SK-N-SH (cell line): ENCODE measurements around the gene NKD1. TPM values are rescaled to one million over a fixed set of nuclear protein-coding genes. Genes with fewer than 3 reads are reported as not detected.
A peak's percentile ranks its signal among the peaks of the same experiment; 100 is the strongest.

Experiments used
- CTCF ChIA-PET: fragments of 300-600, 350-600 bp; formaldehyde crosslinking; extraction: SDS; loops from one replicate; lab custom pipeline; 2021; lab: Yijun Ruan, JAX
- POLR2A ChIA-PET: fragments of 350-600 bp; sonication (Branson Sonifier 250); formaldehyde crosslinking; extraction: SDS; loops from one replicate; lab custom pipeline; 2020; ENCODE audit warnings: antibody characterized with exemption, inconsistent platforms; lab: Yijun Ruan, JAX
- DNase-seq: peaks from one replicate; pipeline ENCODE4 v3.0.0; 2012
- H2AFZ ChIP-seq: fragments of 200-600 bp; sonication (generic); 2 replicates; pipeline ENCODE4 v1.8.1; 2016; ENCODE audit warnings: antibody characterized with exemption, mild to moderate bottlenecking, low read depth
- H3F3A ChIP-seq: fragments of 200-600 bp; sonication (generic); replicated peaks from 2 replicates; pipeline ENCODE3; 2016; ENCODE audit warnings: antibody characterized with exemption, mild to moderate bottlenecking; ENCODE audit not compliant: insufficient read depth
- H3K27ac ChIP-seq, 2 experiments: fragments of 200-500 bp in 1 of 2; fragments of 200-600 bp in 1 of 2; sonication (Bioruptor generic) in 1 of 2; sonication (generic), shearing (Covaris generic) in 1 of 2; 2 replicates each; pipeline versions ENCODE4 v1.5.1 to v1.6.1; 2014 to 2016; ENCODE audit warnings: low read depth in 2 of 2, inconsistent platforms in 1 of 2, low read length in 1 of 2, mild to moderate bottlenecking in 1 of 2, mixed read lengths in 1 of 2
- H3K27me3 ChIP-seq: fragments of 200-600 bp; sonication (generic), shearing (Covaris generic); 2 replicates; pipeline ENCODE4 v1.6.1; 2016; ENCODE audit warnings: mixed run types; ENCODE audit not compliant: insufficient read depth
- H3K36me3 ChIP-seq, 2 experiments: fragments of 200-500 bp in 1 of 2; fragments of 200-600 bp in 1 of 2; sonication (Bioruptor generic) in 1 of 2; sonication (generic) in 1 of 2; replicated peaks in 1 of 2; 2 replicates each; pipeline versions ENCODE3 to v1.5.1; 2014 to 2016; ENCODE audit warnings: low read length in 1 of 2, mild to moderate bottlenecking in 1 of 2; ENCODE audit not compliant: insufficient read depth in 2 of 2, control insufficient read depth in 1 of 2
- H3K4me1 ChIP-seq, 2 experiments: fragments of 200-500 bp in 1 of 2; fragments of 200-600 bp in 1 of 2; sonication (Bioruptor generic) in 1 of 2; sonication (generic), shearing (Covaris generic) in 1 of 2; 2 replicates each; pipeline versions ENCODE4 v1.5.1 to v1.6.1; 2014 to 2016; ENCODE audit warnings: low read depth in 1 of 2, low read length in 1 of 2, mixed run types in 1 of 2; ENCODE audit not compliant: insufficient read depth in 2 of 2, control insufficient read depth in 1 of 2
- H3K4me2 ChIP-seq: fragments of 200-600 bp; sonication (generic), shearing (Covaris generic); 2 replicates; pipeline ENCODE4 v1.6.1; 2017; ENCODE audit warnings: mixed run types
- H3K4me3 ChIP-seq, 2 experiments: fragments of 200-500 bp in 1 of 2; fragments of 200-600 bp in 1 of 2; sonication (Bioruptor generic) in 1 of 2; sonication (generic), shearing (Covaris generic) in 1 of 2; 2 replicates each; pipeline versions ENCODE4 v1.5.1 to v1.8.1; 2014 to 2016; ENCODE audit warnings: low read depth in 2 of 2, inconsistent platforms in 1 of 2, low read length in 1 of 2, mild to moderate bottlenecking in 1 of 2, mixed read lengths in 1 of 2, moderate library complexity in 1 of 2
- H3K79me2 ChIP-seq: fragments of 200-600 bp; sonication (generic); 2 replicates; pipeline ENCODE4 v1.8.1; 2017; ENCODE audit warnings: mild to moderate bottlenecking; ENCODE audit not compliant: insufficient read depth
- H3K9ac ChIP-seq: fragments of 200-600 bp; sonication (generic); 2 replicates; pipeline ENCODE4 v1.6.1; 2017; ENCODE audit warnings: mixed run types
- H3K9me2 ChIP-seq: fragments of 200-600 bp; sonication (generic); 2 replicates; pipeline ENCODE4 v1.6.1; 2017; ENCODE audit warnings: mixed run types
- H3K9me3 ChIP-seq: fragments of 200-600 bp; sonication (generic); 2 replicates; pipeline ENCODE4 v1.6.1; 2017; ENCODE audit warnings: mixed run types, mild to moderate bottlenecking, moderate library complexity
- H4K20me1 ChIP-seq: fragments of 200-600 bp; sonication (generic); 2 replicates; pipeline ENCODE4 v1.6.1; 2017; ENCODE audit warnings: mild to moderate bottlenecking, mixed run types; ENCODE audit not compliant: insufficient read depth
- CTCF ChIP-seq: fragments of 200-600 bp; sonication (generic); IDR thresholded peaks from 2 replicates; pipeline ENCODE4 v1.6.1; 2017; ENCODE audit warnings: antibody characterized with exemption, mild to moderate bottlenecking, moderate library complexity
- EP300 ChIP-seq, 2 experiments: IDR thresholded peaks; 2 replicates each; pipeline versions ENCODE4 v1.4.0 to v1.6.1; 2012; ENCODE audit warnings: borderline replicate concordance in 1 of 2, low read depth in 1 of 2, low read length in 1 of 2
- FOSL2 ChIP-seq: IDR thresholded peaks from 2 replicates; pipeline ENCODE4 v1.4.0; 2012; ENCODE audit warnings: low read depth, mild to moderate bottlenecking, moderate library complexity, borderline replicate concordance
- FOXJ3 ChIP-seq: sonication (generic); formaldehyde crosslinking; IDR thresholded peaks from 2 replicates; pipeline ENCODE4 v1.5.1; 2020; ENCODE audit warnings: mild to moderate bottlenecking, missing genetic modification reagents
- GATA2 ChIP-seq: sonication (generic); formaldehyde crosslinking; IDR thresholded peaks from 2 replicates; pipeline ENCODE4 v1.5.0; 2020; ENCODE audit warnings: mild to moderate bottlenecking, missing genetic modification reagents
- JUND ChIP-seq: IDR thresholded peaks from 2 replicates; pipeline ENCODE4 v1.4.0; 2012
- MAX ChIP-seq: IDR thresholded peaks from 2 replicates; pipeline ENCODE4 v1.4.0; 2012; ENCODE audit warnings: low read depth
- MXI1 ChIP-seq: IDR thresholded peaks from 2 replicates; pipeline ENCODE4 v1.6.1; 2012; ENCODE audit warnings: mild to moderate bottlenecking, low read depth, low read length, improper control_type of control experiment
- NFIC ChIP-seq: IDR thresholded peaks from 2 replicates; pipeline ENCODE4 v1.4.0; 2012; ENCODE audit warnings: borderline replicate concordance
- POLR2AphosphoS5 ChIP-seq: IDR thresholded peaks from 2 replicates; pipeline ENCODE4 v1.6.1; 2012; ENCODE audit warnings: low read depth, low read length
- RAD21 ChIP-seq: IDR thresholded peaks from 2 replicates; pipeline ENCODE4 v1.6.1; 2012; ENCODE audit warnings: mild to moderate bottlenecking, low read length
- SIN3A ChIP-seq: IDR thresholded peaks from 2 replicates; pipeline ENCODE4 v1.6.1; 2012; ENCODE audit warnings: low read depth, mild to moderate bottlenecking, low read length, moderate library complexity, borderline replicate concordance
- SMC3 ChIP-seq: IDR thresholded peaks from 2 replicates; pipeline ENCODE4 v1.6.1; 2012; ENCODE audit warnings: low read depth, low read length, improper control_type of control experiment
- TAF1 ChIP-seq: IDR thresholded peaks from 2 replicates; pipeline ENCODE4 v1.6.1; 2012; ENCODE audit warnings: low read depth, mild to moderate bottlenecking, low read length, moderate library complexity, borderline replicate concordance
- USF1 ChIP-seq: IDR thresholded peaks from 2 replicates; pipeline ENCODE4 v1.4.0; 2012; ENCODE audit warnings: low read depth, borderline replicate concordance
- YY1 ChIP-seq: IDR thresholded peaks from 2 replicates; pipeline ENCODE4 v1.4.0; 2012; ENCODE audit warnings: low read depth, mild to moderate bottlenecking
- WGBS: methylation state at CpG from one replicate; pipeline ENCODE4 v1.1.6; 2017; ENCODE audit warnings: low lambda C conversion rate; 5-methylcytosine and 5-hydroxymethylcytosine counted together
- polyA plus RNA-seq, 3 experiments: library from polyadenylated mRNA; depleted of rRNA; stranded (reverse); fragments of >200 nt; gene quantifications; 2 replicates each; pipeline ENCODE4 v1.2.3, GENCODE V29; 2012

The NKD1 gene
- polyA plus RNA-seq, 1 of the 3 experiments (the other 2 are of a cell fraction), result 0.02 TPM

GRCh38 chr16:50627419-50627818, 79.2 kb downstream of the NKD1 start:
- ChIA-PET POLR2A (interaction anchor here (0.5 to 0.7 kb wide), 2 partner anchors 23 to 874 kb away, joined by 3 to 5 read pairs; no protein-coding TSS in a partner anchor), CTCF (interaction anchor here (1.0 to 1.7 kb wide), 8 partner anchors 11 to 256 kb away, joined by 3 to 5 read pairs (median 3); no protein-coding TSS in a partner anchor)
- Histone ChIP-seq H3K9me3 (no peaks in the 10 kb centered on the region), H3K27me3 (no peaks in the 10 kb centered on the region), H3K36me3 (no peaks in the 10 kb centered on the region), H3K79me2 (no peaks in the 10 kb centered on the region), H3K4me2 (no peak overlapping the region), H3K4me1 (peaks cover 0 to 2% of the 10 kb centered on the region in 2 experiments; a peak in 1 of 4 replicates), H2AFZ (no peak overlapping the region), H3K27ac (no peak overlapping the region), H3K9me2 (no peaks in the 10 kb centered on the region), H3K4me3 (no peak overlapping the region), H3F3A (no peaks in the 10 kb centered on the region), H4K20me1 (no peaks in the 10 kb centered on the region), H3K9ac (no peak overlapping the region)
- WGBS, result 56% methylated on average over 10 of the region's 10 CpGs
- peak; percentile 42 for DNase-seq
- TF ChIP-seq EP300 (IDR thresholded peaks at IDR 0.05; ENCODE audit: borderline replicate concordance in 1 of 2, low read depth in 1 of 2, low read length in 1 of 2), result no peak
- peak; percentile 32 for TF ChIP-seq RAD21
- no peak for TF ChIP-seq JUND
- no peak for TF ChIP-seq SIN3A
- TF ChIP-seq GATA2 (CRISPR knock-in tag), result no peak
- TF ChIP-seq USF1, result no peak

GRCh38 chr16:50628156-50628802, 80.1 kb downstream of the NKD1 start:
- WGBS, result 72% methylated on average over 4 of the region's 9 CpGs
- Histone ChIP-seq H3K9me2 (no peaks in the 10 kb centered on the region), H3K4me3 (no peak overlapping the region), H3F3A (no peaks in the 10 kb centered on the region), H3K79me2 (no peaks in the 10 kb centered on the region), H3K9me3 (no peaks in the 10 kb centered on the region), H3K36me3 (no peaks in the 10 kb centered on the region), H2AFZ (no peak overlapping the region), H3K9ac (no peak overlapping the region), H3K27me3 (no peaks in the 10 kb centered on the region), H3K27ac (no peak overlapping the region), H4K20me1 (no peaks in the 10 kb centered on the region), H3K4me2 (no peak overlapping the region), H3K4me1 (peaks cover 0 to 2% of the 10 kb centered on the region in 2 experiments; a peak in 1 of 4 replicates)
- TF ChIP-seq GATA2 (CRISPR knock-in tag) (no peak), CTCF (no peak), TAF1 (no peak), MXI1 (no peak), MAX (no peak), SMC3 (no peak), NFIC (no peak), USF1 (no peak), YY1 (no peak), RAD21 (no peak), SIN3A (no peak), FOXJ3 (CRISPR knock-in tag) (no peak), POLR2AphosphoS5 (no peak), FOSL2 (no peak)
- ChIA-PET POLR2A (no interaction called here), CTCF (interaction anchor here (1.1 to 1.7 kb wide), 4 partner anchors 17 to 257 kb away, joined by 3 read pairs; no protein-coding TSS in a partner anchor)
- no peak for DNase-seq
